Endothelial cell of umbilical vein (primary cell): ENCODE measurements around the gene WDR93. TPM values are rescaled to one million over a fixed set of nuclear protein-coding genes. Genes with fewer than 3 reads are reported as not detected.

Experiments used
- BruUV-seq: library from RNA; stranded (reverse); fragments of 400-500 nt; replicated peaks from 2 replicates; lab custom pipeline; 2021; lab: Mats Ljungman, UMichigan
- CTCF ChIA-PET: fragments of 300-600, 350-600 bp; sonication (Branson Sonifier 250); formaldehyde crosslinking; loops from one replicate; lab custom pipeline; 2021; ENCODE audit warnings: antibody characterized with exemption, inconsistent platforms; lab: Charles Lee
- POLR2A ChIA-PET: fragments of 300-600, 350-600 bp; sonication (Branson Sonifier 250); formaldehyde crosslinking; loops from one replicate; lab custom pipeline; 2021; ENCODE audit warnings: antibody characterized with exemption, inconsistent platforms; lab: Charles Lee
- DNase-seq: peaks from one replicate; pipeline ENCODE4 v3.0.0-alpha.2; 2011; ENCODE audit warnings: low read depth, low spot score
- FAIRE-seq: peaks from 2 replicates; lab custom pipeline; 2011; peaks lifted over from hg19 to GRCh38; lab: Jason Lieb, UNC
- H2AFZ ChIP-seq: 2 replicates; pipeline ENCODE4 v1.6.0; 2012; ENCODE audit warnings: low read depth, low read length, control low read depth, inconsistent platforms
- H3K27ac ChIP-seq: 2 replicates; pipeline ENCODE4 v1.5.1; 2011; ENCODE audit warnings: low read depth, mild to moderate bottlenecking, control low read depth, low read length, moderate library complexity; ENCODE audit not compliant: insufficient read depth
- H3K27me3 ChIP-seq, 2 experiments: 2 replicates each; pipeline versions ENCODE4 v1.6.0 to v1.6.1; 2011; ENCODE audit warnings: low read length in 2 of 2, mixed read lengths in 1 of 2; ENCODE audit not compliant: control insufficient read depth in 2 of 2, insufficient read depth in 2 of 2
- H3K36me3 ChIP-seq, 2 experiments: 2 replicates in 1 of 2; 3 replicates in 1 of 2; pipeline ENCODE4 v1.5.1; 2011; ENCODE audit warnings: low read length in 2 of 2, mild to moderate bottlenecking in 1 of 2, moderate library complexity in 1 of 2; ENCODE audit not compliant: control insufficient read depth in 2 of 2, insufficient read depth in 2 of 2; ENCODE audit errors: extremely low read depth in 1 of 2
- H3K4me1 ChIP-seq: 3 replicates; pipeline ENCODE4 v1.5.1; 2011; ENCODE audit warnings: mild to moderate bottlenecking, low read length; ENCODE audit not compliant: control insufficient read depth, insufficient read depth; ENCODE audit errors: extremely low read depth
- H3K4me2 ChIP-seq: 2 replicates; pipeline ENCODE4 v1.6.1; 2011; ENCODE audit warnings: low read length, control low read depth, mixed read lengths; ENCODE audit not compliant: insufficient read depth
- H3K4me3 ChIP-seq, 3 experiments: fragments of 200-600 bp in 1 of 3; sonication (generic), shearing (Covaris generic) in 1 of 3; replicated peaks in 1 of 3; 2 replicates each; pipeline ENCODE4 v1.5.1; 2011 to 2016; ENCODE audit warnings: control low read depth in 3 of 3, low read length in 3 of 3, mild to moderate bottlenecking in 2 of 3, inconsistent platforms in 1 of 3, low read depth in 1 of 3, moderate library complexity in 1 of 3; ENCODE audit not compliant: insufficient read depth in 1 of 3
- H3K79me2 ChIP-seq: 2 replicates; pipeline ENCODE4 v1.6.0; 2012; ENCODE audit warnings: low read length, inconsistent platforms; ENCODE audit not compliant: control insufficient read depth, insufficient read depth
- H3K9ac ChIP-seq: replicated peaks from 2 replicates; pipeline ENCODE3; 2011; ENCODE audit warnings: low read length, control low read depth; ENCODE audit not compliant: insufficient read depth; ENCODE audit errors: extremely low read depth
- H3K9me1 ChIP-seq: replicated peaks from 3 replicates; pipeline ENCODE4 v1.6.0; 2011; ENCODE audit warnings: mild to moderate bottlenecking, low read length; ENCODE audit not compliant: control insufficient read depth, insufficient read depth; ENCODE audit errors: extremely low read depth
- H3K9me3 ChIP-seq: replicated peaks from 2 replicates; pipeline ENCODE4 v1.5.1; 2012; ENCODE audit warnings: low read length, inconsistent platforms; ENCODE audit not compliant: control insufficient read depth, insufficient read depth
- H4K20me1 ChIP-seq: replicated peaks from 2 replicates; pipeline ENCODE3; 2011; ENCODE audit warnings: mild to moderate bottlenecking, low read length; ENCODE audit not compliant: control insufficient read depth, insufficient read depth; ENCODE audit errors: extremely low read depth
- CTCF ChIP-seq, 2 donors: IDR thresholded peaks; 1 replicate in 1 of 2; 2 replicates in 1 of 2; pipeline ENCODE4 v1.5.1; 2011; ENCODE audit warnings: low read length in 2 of 2, mild to moderate bottlenecking in 2 of 2, moderate library complexity in 2 of 2, control low read depth in 1 of 2, inconsistent platforms in 1 of 2, low read depth in 1 of 2; ENCODE audit not compliant: insufficient read depth in 1 of 2; ENCODE audit errors: extremely low read depth in 1 of 2
- EZH2 ChIP-seq: IDR thresholded peaks from 2 replicates; pipeline ENCODE4 v1.6.1; 2012; ENCODE audit warnings: borderline replicate concordance, low read depth, mild to moderate bottlenecking, moderate library complexity, low read length, inconsistent platforms; ENCODE audit not compliant: severe bottlenecking
- FOS ChIP-seq: IDR thresholded peaks from 2 replicates; pipeline ENCODE4 v1.6.1; 2011; ENCODE audit warnings: mild to moderate bottlenecking, low read length, moderate library complexity, borderline replicate concordance; ENCODE audit not compliant: insufficient read depth
- GATA2 ChIP-seq: IDR thresholded peaks from 2 replicates; pipeline ENCODE4 v1.7.0; 2011; ENCODE audit warnings: low read depth, mild to moderate bottlenecking, moderate library complexity, mixed read lengths, low read length; ENCODE audit not compliant: insufficient read length, insufficient read depth
- JUN ChIP-seq: IDR thresholded peaks from 2 replicates; pipeline ENCODE4 v1.6.1; 2011; ENCODE audit warnings: borderline replicate concordance, low read depth; ENCODE audit not compliant: insufficient read length, insufficient read depth
- MYC ChIP-seq: IDR thresholded peaks from one replicate; pipeline ENCODE4 v1.6.1; 2011; ENCODE audit warnings: mild to moderate bottlenecking, low read depth, low read length
- POLR2A ChIP-seq: IDR thresholded peaks from 2 replicates; pipeline ENCODE4 v1.6.1; 2012; ENCODE audit warnings: low read depth, mild to moderate bottlenecking, control low read depth, low read length
- POLR2AphosphoS5 ChIP-seq: IDR thresholded peaks from 2 replicates; pipeline ENCODE4 v1.6.1; 2012; ENCODE audit warnings: low read depth, mild to moderate bottlenecking, control low read depth, low read length, moderate library complexity; ENCODE audit not compliant: insufficient read depth
- dilution Hi-C: fragments of 300-500 bp; cut with MboI; formaldehyde crosslinking; loops from one replicate; pipeline ENCODE4 v1.15.0; 2019; ENCODE audit warnings: low sequenced_read_pairs; ENCODE audit not compliant: extremely low pct_ligation_motif_present
- intact Hi-C: fragments of 100-400 bp; cut with micrococcal nuclease; formaldehyde crosslinking; loops from one replicate; pipeline ENCODE4 v1.10.0; 2022
- polyA plus RNA-seq, 4 experiments: library from polyadenylated mRNA; depleted of rRNA in 3 of 4; stranded (reverse) in 3 of 4; unstranded in 1 of 4; fragments of >200 nt; gene quantifications; 2 replicates each; pipeline versions ENCODE4 v1.2.1 to v1.2.3, GENCODE V29; 2011 to 2012; ENCODE audit warnings: missing spikeins in 1 of 4
- total RNA-seq: library from RNA; stranded (reverse); gene quantifications from 2 replicates; pipeline ENCODE4 v1.2.3, GENCODE V29; 2021
- TF ChIP-seq, protein P1 (sequence below): IDR thresholded peaks from 2 replicates; pipeline ENCODE4 v1.6.1; 2011; ENCODE audit not compliant: insufficient read depth, insufficient read length

WDR93 gene
- total and polyA plus RNA-seq, 2 donors (not counting 3 experiments of a cell fraction or from before 2014, with no cell fraction given), result 0.07 TPM; not detected in 1

GRCh38 chr15:89642106-89642505 lies 48.5 kb upstream of the WDR93 start:
- DNase-seq (no peak), FAIRE-seq (no peak)
- dilution Hi-C loops (no loop called here), intact Hi-C loops (no loop called here)
- H2AFZ ChIP-seq, result no peak overlapping the region
- BruUV-seq, result no TSS peak
- H3K9me1 ChIP-seq, result no peaks in the 10 kb centered on the region
- POLR2A ChIA-PET, result no interaction called here
- H3K27me3 ChIP-seq, result no peaks in the 10 kb centered on the region
- H3K4me2 ChIP-seq, result no peak overlapping the region
- H4K20me1 ChIP-seq, result no peaks in the 10 kb centered on the region
- H3K9me3 ChIP-seq, result no peaks in the 10 kb centered on the region
- no peak overlapping the region for H3K27ac ChIP-seq
- no peak overlapping the region for H3K4me3 ChIP-seq
- H3K79me2 ChIP-seq, result no peaks in the 10 kb centered on the region
- H3K9ac ChIP-seq, result no peak overlapping the region
- no peaks in the 10 kb centered on the region for H3K4me1 ChIP-seq
- CTCF ChIA-PET, result interaction anchor here (2.0 kb wide), 1 partner anchor 31 kb away, joined by 6 read pairs; no protein-coding TSS in a partner anchor
- peaks cover 0 to 13% of the 10 kb centered on the region in 2 experiments for H3K36me3 ChIP-seq
- TF ChIP-seq EZH2, result no peak
- TF ChIP-seq POLR2AphosphoS5, result no peak
- no peak for TF ChIP-seq MYC
- no peak for TF ChIP-seq POLR2A
- TF ChIP-seq, protein P1, sequence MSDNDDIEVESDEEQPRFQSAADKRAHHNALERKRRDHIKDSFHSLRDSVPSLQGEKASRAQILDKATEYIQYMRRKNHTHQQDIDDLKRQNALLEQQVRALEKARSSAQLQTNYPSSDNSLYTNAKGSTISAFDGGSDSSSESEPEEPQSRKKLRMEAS, result no peak
- no peak for TF ChIP-seq FOS
- no peak for TF ChIP-seq JUN
- no peak for TF ChIP-seq CTCF (IDR thresholded peaks at IDR 0.05; ENCODE audit: extremely low read depth in 1 of 2, insufficient read depth in 1 of 2, low read depth in 1 of 2, low read length in 2 of 2)
- no peak for TF ChIP-seq GATA2
